Right ventricle myocardium inferior (tissue), 1 donor: ENCODE measurements around the gene LAMB2. TPM values are rescaled to one million over a fixed set of nuclear protein-coding genes. Genes with fewer than 3 reads are reported as not detected.

Experiments
- ATAC-seq: fragments of 200-7000 bp; cut with Tn5 transposase; one replicate; pipeline ENCODE4 v1.9.1; 2020; ENCODE audit warnings: mild to moderate bottlenecking, moderate library complexity
- DNase-seq: peaks from one replicate; pipeline ENCODE4 v3.0.0; 2021; ENCODE audit errors: missing footprints
- intact Hi-C: fragments of 100-400 bp; cut with DNase I; formaldehyde crosslinking; loops from one replicate; pipeline ENCODE4 v1.11.0; 2022
- total RNA-seq: library from RNA; stranded (reverse); fragmentation: NEBNext Ultra II Directional; extraction: Animal tissue kit (Norgen Biotek cat#: 25700); gene quantifications from one replicate; pipeline ENCODE4 v1.2.1, GENCODE V29; 2021
- donor health status: DM: no; HTN: yes; CAD: no; lungs with severe emphysema.

Gene LAMB2
- total RNA-seq, 1 donor from 2014 or later: 543 TPM

DNA sequence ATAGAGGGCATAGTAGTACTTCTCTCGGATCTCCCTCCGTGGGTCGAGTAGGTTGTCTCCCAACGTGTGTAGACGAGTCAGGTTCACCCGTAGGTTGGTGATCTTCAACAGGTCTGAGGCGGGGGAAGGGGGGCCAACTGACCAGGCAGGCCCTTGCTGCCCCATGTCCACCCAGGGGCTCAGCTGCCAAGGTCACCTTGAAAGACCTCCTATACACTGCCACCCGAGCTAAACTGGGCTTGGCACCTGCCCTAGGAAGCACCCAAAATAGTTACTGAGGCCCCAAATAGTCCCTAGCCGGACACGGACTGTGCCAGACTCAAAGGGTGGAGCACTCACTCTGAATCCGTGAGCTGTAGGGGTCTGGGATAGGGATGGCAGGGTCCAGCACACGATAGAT lies 1.8 kb downstream of the LAMB2 start:
- DNase-seq (no peak), ATAC-seq (no peak)
- intact Hi-C loops: loop anchor here (5.0 kb wide), 1 partner anchor 109 kb away; the partner anchor contains the start of gene NDUFAF3

DNA sequence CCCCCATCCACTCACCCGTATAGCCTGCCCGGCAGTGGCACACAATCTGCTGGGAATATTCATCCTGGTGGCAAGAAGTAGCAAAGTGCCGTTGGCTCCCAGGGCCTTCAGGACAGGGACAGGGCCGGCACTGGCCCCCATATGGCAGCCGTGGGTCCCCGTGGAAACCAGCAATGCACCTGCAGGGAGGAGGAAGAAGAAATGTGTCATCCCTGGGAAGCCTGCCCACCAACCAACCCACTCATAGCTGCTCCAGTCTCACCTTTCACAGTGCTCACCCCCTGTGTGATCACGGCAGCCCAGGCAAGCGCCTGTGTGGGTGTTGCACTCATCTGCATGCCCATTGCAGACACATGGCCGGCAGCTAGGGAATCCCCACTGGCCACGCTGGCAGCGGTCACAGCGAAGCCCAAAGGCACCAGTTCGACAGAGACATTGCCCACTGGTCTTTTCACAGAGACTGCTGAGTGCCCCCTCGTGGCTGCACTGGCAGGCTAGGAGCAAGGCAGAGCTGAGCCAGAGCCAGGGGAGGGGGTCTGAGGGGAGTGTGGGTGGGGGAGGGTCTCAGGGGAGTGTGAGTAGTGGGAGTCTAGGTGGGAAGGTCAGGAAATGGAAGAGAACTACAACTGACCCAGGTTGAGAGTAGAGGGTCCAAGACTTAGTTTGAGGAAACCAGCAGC lies 7.7 kb downstream of the LAMB2 start:
- ATAC-seq: no peak
- intact Hi-C loops: no loop called here
- no peak for DNase-seq

DNA sequence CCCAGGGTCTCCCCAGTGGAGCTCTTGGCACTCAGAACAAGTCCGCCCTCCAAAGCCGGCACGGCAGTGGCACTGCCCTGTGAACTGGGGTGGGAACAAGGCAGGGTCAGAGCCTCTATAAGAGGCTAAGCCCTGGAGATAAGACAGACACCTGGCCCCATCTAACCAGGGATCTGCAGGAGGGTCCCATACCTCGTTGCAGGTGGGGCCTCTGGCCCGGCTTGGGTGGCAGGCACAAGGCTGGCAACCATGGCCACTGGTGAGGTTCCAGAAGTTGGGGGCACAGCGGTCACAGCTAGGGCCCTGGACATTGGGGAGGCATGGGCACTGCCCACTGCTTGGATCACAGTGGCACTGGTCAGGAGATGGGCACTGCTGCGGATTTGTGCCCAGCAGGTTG lies 8.6 kb downstream of the LAMB2 start:
- ATAC-seq: no peak
- intact Hi-C loops: no loop called here
- no peak for DNase-seq

DNA sequence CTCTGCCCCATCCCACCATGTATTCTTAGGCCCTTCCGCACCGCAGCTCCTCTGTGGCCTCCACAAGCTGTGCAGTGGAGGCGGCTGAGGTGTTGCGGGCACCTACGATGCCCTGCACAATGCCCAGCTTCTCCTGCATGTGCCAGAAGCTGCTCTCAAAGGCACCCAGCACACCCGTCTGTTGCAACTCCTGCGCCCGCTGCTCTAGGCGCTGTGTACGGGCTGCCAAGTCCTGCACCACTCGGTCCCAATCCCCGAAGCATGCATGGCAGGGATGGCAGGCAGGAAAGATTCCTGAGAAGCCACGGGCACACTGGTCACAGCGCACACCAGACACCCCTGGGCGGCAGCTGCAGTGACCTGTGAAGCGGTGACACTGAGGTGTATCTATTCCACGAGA lies 9.2 kb downstream of the LAMB2 start:
- DNase-seq: no peak

DNA sequence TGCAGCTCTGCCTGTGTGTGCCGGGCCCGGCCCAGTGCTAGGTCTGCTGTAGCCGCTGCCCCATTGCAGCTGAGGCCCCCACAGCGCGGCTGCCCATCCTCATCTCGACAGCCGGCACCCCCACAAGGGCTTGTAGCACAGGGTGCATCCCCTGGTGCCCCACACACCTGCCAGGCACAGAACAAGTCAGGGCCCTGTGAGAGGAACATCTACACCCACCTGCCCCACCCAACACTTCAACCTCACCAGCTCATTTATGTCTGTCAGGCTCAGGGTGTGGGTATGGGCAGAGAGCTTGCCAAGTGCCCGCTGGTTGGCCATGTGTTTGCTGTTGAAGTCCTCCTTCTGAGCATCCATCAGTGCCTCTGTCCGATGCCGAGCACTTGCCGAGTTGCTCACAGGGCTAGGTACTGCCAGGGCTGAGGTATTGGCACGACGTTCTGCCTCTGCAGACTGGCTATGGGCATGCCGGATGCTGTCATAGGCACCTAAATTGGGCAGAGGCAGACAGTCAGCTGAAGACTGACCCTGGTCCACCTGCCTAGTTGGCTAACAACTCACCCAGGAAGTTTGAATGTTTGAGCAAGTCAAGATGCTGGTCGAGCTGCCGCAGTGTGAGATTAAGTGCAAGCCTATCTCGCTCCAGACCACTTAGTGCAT lies 9.8 kb downstream of the LAMB2 start:
- no peak for DNase-seq
- intact Hi-C loops: no loop called here
- no peak for ATAC-seq

More for the DNA sequence above, 9.2 kb downstream of the LAMB2 start:
- intact Hi-C loops: no loop called here
- ATAC-seq: no peak

DNA sequence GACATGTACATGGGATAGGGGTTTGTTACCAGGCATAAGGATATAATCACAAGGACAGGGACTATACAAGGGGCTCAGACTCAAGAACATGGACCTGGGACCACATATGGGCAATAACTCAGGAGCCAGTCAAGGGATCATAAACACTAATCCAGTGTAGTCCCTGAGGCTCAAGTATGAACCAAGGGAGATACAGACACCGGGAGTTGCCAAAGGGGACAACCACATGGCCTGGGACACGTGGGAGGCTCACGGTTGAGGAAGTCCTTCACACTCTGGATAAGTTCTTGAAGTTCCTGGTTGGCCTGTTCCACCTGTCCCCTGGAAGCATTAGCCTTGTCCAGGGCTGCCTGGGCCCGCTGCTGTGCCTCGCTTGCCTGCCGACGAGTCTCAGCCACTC lies 10.4 kb downstream of the LAMB2 start:
- intact Hi-C loops: no loop called here

DNA sequence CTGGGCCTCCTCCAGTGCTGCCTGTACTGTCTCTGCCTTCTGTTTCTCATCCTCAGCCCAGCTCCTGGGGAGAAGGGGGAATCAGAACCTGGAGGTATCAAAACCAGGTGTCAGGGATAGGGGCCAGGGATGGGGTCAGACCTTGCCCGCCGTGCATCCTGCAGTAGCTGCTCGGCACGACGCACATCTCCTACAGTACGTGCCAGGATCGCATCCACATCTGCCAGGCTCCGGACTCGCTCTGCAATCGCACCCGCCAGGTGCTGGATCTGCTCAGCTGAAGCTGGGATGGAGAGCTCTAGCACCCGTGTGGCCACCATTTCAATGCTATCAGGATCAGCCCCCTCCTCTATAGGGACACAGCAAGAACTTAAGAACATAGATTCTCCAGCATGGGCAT lies 10.8 kb downstream of the LAMB2 start:
- intact Hi-C loops: no loop called here
- no peak for DNase-seq

More for the DNA sequence above, 10.4 kb downstream of the LAMB2 start:
- no peak for DNase-seq
- ATAC-seq: no peak

DNA sequence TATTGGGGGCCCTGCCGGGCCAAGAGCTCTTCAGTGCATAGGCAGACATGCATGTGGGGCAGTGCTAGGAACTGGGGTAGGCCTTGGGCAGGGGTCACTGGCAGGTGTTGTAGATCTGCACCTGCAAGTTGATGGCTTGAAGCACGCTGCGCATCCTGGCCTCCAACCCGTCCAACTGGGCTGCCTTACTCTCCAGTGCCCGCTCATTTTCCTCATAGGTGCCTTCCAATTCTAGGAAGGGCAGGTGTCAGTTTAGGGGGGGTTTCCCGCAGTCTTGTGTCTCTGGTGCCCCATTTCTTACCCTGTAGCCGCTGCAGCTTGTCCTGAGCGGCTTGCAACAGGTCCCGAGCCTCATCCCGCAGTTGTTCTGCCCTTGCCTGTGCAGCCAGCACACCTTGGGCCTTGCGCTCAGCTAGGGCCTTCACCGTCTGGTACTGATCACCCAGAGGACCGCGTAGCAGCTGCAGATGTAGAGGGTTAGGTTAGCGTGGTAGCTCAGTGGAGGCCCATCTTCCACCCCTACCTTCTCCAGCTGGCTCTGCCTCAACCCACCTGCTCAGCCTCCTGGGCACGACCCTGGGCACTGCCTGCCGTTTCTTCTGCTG lies 11.6 kb downstream of the LAMB2 start:
- intact Hi-C loops: no loop called here
- ATAC-seq (no peak), DNase-seq (no peak)

More for the DNA sequence above, 10.8 kb downstream of the LAMB2 start:
- no peak for ATAC-seq

DNA sequence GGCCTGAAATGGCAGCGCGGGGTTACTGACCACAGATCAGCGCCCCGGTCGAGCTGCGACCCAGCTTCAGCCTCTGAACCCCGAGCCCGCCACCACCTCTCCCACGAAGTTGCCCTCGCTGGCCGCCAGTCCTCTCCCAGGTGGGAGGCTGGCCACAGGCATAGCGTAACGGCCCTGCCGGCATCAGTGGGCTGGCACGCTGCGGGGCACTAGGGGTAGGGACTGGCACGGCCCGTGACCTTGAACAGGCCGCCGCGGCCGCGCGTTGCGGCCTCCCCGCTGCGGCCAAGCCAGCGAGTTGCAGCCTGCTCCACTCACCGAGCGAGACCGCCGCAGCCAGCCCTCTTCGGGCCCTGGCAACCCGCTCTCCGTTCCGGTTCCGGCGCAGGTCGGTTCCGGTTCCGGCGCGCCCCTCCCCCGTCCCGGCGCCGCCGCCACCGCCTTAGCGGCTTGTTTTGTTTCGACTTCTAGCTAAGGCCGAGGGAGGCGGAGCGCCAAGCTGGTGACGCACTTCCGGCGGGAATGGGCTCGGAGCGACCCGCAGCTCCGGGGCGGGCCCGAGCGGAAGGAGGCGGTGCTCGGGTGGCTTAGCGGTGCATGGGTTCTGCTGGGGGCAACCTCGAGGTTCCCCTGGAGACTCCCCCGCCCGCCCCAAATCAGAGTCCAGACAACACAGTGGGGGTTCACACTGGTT lies 12.3 kb downstream of the LAMB2 start, which contains the start of gene USP19:
USP19 (minus strand) TSS at position 386 of the 694 bp plus-strand sequence. CDS start 1,678 bp downstream, outside the sequence.
- peak; percentile 98 for DNase-seq
- intact Hi-C loops: no loop called here
- peak; percentile 93 for ATAC-seq

DNA sequence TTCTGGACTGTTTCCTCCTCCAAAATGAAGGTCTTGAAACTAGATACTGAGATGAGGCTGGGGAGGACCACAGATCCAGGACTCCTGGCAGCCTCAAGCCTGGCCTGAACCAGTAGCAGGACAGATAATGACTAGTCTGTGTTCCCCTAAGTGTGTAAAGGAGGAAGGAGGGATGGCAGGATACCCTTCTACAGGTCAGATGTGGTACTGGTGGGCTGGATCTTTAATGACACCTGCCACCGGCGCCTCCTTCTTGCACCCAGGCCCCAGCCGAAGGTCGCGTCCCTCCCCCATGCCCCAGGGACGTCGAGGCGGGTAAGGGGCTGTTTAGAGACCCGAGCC lies 12.8 kb downstream of the LAMB2 start:
- DNase-seq (no peak), ATAC-seq (peak; percentile 3)
- intact Hi-C loops: no loop called here

DNA sequence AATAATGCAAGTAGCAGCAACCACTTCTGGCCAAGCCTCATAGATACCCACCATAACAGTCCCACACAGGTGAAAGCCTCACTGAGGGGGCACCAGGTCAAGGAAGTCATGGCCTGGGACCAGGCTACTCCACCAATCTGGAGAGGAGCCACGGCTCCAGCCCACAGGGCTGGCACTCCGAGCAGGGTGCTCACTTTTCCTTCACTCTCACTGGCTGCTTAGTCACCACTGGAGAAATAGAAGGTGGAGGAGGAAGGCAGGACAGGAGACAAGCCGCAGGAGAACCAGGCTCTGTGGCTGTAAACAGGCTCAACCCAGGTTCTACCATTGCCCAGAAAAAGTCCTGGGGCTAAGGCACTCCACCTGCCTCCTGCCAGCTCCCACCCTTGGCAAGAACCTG lies 13.4 kb downstream of the LAMB2 start:
- DNase-seq (no peak), ATAC-seq (no peak)
- intact Hi-C loops: no loop called here

DNA sequence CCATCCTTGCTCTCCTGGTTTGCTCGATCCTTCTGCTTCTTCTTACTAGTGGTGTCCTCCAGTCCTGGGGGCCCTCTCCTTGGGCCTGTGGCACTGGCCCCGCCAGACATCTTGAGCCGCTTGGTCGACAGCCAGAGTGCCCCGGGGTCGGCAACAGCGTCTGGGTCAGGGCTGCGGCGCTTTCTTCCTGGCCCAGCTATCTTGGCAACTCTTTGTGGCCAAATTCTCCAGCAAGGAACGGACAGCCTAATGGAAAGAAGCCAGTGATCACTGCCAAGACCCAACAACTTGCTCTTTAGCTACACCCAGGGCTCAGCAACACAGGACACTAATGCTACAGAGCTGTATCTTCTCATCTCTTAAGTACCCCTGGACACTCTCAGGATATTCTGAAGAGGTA lies 13.8 kb downstream of the LAMB2 start:
- ATAC-seq (no peak), DNase-seq (no peak)
- intact Hi-C loops: no loop called here

DNA sequence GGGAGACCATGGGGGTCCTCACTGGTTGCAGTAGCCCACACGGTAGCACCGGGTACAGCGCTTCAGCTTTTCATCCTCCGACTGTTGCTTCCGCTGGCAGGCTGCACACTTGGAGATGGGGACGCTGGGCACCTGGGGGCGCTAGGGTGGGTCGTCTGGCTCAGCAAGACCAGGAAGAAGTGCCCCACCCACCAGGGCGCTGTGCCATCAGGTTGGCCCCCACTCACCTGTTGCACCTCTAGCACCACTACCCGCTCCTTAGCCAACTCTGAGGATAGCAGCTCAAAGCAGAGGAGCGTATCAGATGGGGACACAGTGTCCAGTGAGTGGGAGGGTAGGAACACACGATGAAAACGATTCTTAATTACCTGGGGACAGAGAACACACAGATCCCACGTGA lies 20.6 kb downstream of the LAMB2 start:
- no peak for DNase-seq
- intact Hi-C loops: no loop called here
- no peak for ATAC-seq

DNA sequence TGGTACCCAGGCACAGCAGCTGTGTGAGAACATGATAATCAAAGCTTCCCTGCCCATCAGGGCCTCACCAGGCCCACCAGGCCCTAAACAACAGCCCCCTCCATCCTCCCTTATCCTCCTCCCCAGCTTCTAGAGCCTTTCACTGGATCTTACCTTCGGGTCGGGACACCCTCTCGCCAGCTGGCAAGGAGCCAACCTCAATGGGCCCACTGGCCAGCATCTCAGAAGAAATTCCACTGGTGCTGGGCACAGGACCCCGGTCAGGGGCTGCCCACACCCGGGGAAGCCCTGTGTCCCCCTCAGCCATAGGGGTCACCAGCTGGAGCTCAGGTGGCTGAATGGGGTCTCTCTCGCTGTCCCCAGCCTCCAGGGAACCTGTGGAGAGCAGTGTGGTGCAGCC lies 21.5 kb downstream of the LAMB2 start:
- ATAC-seq: no peak
- intact Hi-C loops: no loop called here
- no peak for DNase-seq

DNA sequence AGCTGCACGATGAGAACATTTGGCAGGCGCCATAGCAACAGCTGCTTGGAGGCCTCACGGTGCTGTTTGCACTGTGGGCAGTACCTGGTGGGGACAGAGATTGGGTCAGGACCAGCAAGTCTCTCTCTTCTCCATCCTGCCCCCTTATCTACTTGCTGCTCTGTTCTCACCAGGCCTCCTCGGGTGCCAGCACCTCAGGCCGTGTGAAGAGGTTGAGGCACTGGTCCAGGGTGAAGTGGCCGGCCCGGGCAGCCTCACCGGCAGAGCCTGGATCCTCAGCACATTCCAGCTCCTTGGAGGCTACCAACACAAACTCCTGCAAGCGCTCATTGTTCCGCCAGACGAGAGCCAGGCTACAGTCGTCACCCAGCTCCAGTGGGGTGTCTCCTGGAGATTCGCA lies 22.1 kb downstream of the LAMB2 start:
- DNase-seq: no peak
- intact Hi-C loops: no loop called here
- no peak for ATAC-seq

DNA sequence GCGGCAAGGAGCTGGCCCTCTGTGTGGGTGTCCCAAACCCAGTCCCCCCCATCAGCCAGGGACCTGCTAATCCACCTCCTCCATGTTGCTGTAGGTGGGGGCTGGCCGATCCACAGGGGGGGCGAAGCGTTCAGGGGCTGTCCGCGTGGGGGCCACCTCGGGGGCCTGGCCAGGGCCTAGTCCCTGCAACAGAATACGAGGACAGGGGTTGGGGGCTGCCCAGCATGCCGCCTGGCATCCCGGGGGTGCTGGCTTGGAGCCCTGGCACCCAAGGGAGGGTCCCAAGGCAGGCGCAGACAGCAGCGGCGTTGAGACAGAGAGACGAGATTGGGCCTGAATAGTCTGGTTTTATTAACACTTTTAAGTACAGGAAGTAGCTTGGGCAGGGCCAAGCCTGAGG lies 24.5 kb downstream of the LAMB2 start:
- ATAC-seq (no peak), DNase-seq (no peak)
- intact Hi-C loops: no loop called here

DNA sequence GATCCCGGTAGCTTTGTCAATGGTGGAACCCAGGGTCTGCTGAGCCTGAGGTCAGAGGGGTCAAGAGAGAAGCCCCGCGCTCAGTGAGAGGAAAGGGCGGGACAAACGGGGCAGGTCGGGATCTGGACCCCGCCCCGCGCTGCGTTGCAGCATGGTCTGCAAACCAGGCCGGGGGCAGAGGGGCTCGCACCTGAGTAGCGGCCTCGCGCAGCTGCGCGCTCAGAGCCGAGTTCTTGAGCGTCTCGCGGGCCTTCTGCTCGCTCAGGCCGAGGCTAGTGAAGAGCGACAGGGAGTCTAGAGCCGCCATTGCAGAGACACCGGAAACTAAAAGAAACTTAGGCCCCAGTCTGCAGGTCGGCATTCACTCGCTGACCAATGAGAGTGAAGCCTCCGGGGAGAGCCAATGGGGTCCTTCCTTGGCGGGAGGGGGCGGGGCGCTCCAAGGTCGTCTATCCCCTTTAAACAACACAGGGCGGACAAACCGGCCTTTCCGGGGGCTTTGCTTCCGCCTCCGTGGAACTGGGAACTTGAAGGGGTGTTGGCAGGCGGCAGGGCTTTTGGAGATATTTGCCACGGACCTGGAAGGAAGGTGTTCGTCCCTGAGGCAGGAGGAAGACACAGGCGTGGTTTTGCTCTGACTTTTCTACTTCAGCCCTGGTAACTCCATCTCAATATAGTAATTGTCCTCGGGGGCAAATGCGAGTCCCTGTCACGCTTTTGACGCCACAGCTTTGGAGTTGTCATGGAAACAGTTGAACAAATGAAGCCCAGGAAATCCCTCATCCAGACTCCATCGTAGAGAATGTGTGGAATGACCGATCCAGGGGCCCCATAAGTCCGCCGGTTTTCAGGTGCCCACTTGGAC lies 28.2 kb downstream of the LAMB2 start, which contains the start of gene QARS1:
QARS1 (minus strand) TSS at position 331 of the 865 bp plus-strand sequence; CDS start at position 307, 24 bp downstream.
- intact Hi-C loops: no loop called here
- peak; percentile 96 for DNase-seq
- ATAC-seq: peak; percentile 98

DNA sequence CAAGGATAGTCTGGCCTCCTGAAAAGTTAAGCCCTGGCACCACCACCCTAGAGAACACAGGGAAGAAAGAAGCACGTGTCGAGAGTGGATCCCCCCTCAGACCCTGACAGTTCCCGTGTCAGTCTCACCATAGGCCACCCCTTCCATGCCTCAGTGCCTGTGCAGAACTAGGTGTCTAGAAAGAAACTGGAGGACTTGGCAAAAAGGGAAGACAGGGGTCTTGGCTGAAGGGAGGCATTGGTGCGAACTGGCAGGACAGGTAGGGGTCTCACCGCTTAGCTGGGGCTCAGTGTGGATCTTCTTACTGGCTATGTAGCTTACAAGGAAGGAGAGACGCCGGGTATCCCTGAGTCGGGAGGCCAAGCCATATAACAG lies 28.8 kb downstream of the LAMB2 start:
- DNase-seq (no peak), ATAC-seq (no peak)
- intact Hi-C loops: no loop called here
